Skeletal muscle satellite cell (primary cell): ENCODE data around the gene NARF. TPM values are rescaled to one million over a fixed set of nuclear protein-coding genes. Genes with fewer than 3 reads are reported as not detected.
A peak's percentile ranks its signal among the peaks of the same experiment; 100 is the strongest.
"Not testable (repeated sequence)": the region's sequence is repeated elsewhere in the genome, so short reads cannot be mapped to it uniquely, and the experiment has no call there.

Source experiments
- H3K27me3 ChIP-seq: 2 replicates; pipeline ENCODE4 v1.7.0; 2013; ENCODE audit warnings: low read length; ENCODE audit not compliant: control insufficient read depth, insufficient read depth
- H3K36me3 ChIP-seq: 2 replicates; pipeline ENCODE4 v1.7.0; 2013; ENCODE audit warnings: mild to moderate bottlenecking, control low read depth, low read length; ENCODE audit not compliant: insufficient read depth
- H3K4me1 ChIP-seq: 2 replicates; pipeline ENCODE4 v1.7.0; 2013; ENCODE audit warnings: low read length; ENCODE audit not compliant: control insufficient read depth, insufficient read depth
- H3K4me2 ChIP-seq: 2 replicates; pipeline ENCODE4 v1.7.0; 2013; ENCODE audit warnings: mild to moderate bottlenecking, low read length
- H3K4me3 ChIP-seq: 2 replicates; pipeline ENCODE4 v1.7.0; 2013; ENCODE audit warnings: low read length
- H3K9ac ChIP-seq: 2 replicates; pipeline ENCODE4 v1.7.0; 2013; ENCODE audit warnings: mild to moderate bottlenecking, low read depth, low read length, moderate library complexity
- H3K9me3 ChIP-seq: replicated peaks from 2 replicates; pipeline ENCODE4 v1.7.0; 2013; ENCODE audit warnings: mild to moderate bottlenecking, control low read depth, low read length
- total RNA-seq: library from RNA; depleted of rRNA; stranded (reverse); fragments of >200 nt; gene quantifications from 2 replicates; pipeline ENCODE4 v1.2.3, GENCODE V29; 2012; rRNA removed

NARF gene
- total RNA-seq = 21.8 and 28.6 TPM in 2 replicates

- H3K36me3 ChIP-seq = peaks cover 15% of the 10 kb centered on the region
- peak within 1 kb of the TSS; percentile 93 for H3K4me3 ChIP-seq
- H3K4me1 ChIP-seq = peaks cover 12% of the 10 kb centered on the region
- H3K27me3 ChIP-seq = no peaks in the 10 kb centered on the region
- H3K4me2 ChIP-seq = peak within 1 kb of the TSS; percentile 88
- peak within 1 kb of the TSS; percentile 99 for H3K9ac ChIP-seq
- no peaks in the 10 kb centered on the region for H3K9me3 ChIP-seq
Measured at GRCh38 chr17:82458179-82458884, at the start of gene NARF. NARF (plus strand) TSS chr17:82458741; CDS start chr17:82458804, 63 bp downstream.

DNA sequence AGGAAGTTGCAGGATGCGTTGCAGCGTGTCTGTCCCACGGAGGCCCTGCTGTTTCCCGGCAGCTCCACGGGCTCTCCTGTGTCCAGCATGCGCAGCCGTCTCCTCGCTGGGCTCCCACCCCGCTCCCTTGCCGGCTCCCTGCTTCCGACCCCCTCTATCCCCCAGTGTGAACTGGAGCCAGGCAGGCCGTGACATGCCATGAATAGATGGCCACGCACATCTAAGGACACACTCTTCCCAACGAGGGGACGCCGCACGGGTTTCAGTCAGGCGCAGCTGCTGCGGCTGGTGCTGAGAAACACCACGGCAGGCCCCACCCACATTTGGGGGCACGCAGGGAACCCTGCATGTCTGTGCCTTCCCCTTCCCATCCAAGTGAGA, 49.6 kb upstream of the NARF start:
- H3K9me3 ChIP-seq = no peaks in the 10 kb centered on the region
- H3K4me3 ChIP-seq = no peak overlapping the region
- H3K36me3 ChIP-seq = peaks cover 5% of the 10 kb centered on the region
- peaks cover 26% of the 10 kb centered on the region for H3K4me1 ChIP-seq
- H3K27me3 ChIP-seq = no peaks in the 10 kb centered on the region
- no peak overlapping the region for H3K4me2 ChIP-seq
- H3K9ac ChIP-seq = no peak overlapping the region

- Histone ChIP-seq H3K4me1 (peaks cover 26% of the 10 kb centered on the region), H3K9me3 (no peaks in the 10 kb centered on the region), H3K4me2 (no peak overlapping the region)
Measured at GRCh38 chr17:82410014-82410716, 48.4 kb upstream of the NARF start.

DNA sequence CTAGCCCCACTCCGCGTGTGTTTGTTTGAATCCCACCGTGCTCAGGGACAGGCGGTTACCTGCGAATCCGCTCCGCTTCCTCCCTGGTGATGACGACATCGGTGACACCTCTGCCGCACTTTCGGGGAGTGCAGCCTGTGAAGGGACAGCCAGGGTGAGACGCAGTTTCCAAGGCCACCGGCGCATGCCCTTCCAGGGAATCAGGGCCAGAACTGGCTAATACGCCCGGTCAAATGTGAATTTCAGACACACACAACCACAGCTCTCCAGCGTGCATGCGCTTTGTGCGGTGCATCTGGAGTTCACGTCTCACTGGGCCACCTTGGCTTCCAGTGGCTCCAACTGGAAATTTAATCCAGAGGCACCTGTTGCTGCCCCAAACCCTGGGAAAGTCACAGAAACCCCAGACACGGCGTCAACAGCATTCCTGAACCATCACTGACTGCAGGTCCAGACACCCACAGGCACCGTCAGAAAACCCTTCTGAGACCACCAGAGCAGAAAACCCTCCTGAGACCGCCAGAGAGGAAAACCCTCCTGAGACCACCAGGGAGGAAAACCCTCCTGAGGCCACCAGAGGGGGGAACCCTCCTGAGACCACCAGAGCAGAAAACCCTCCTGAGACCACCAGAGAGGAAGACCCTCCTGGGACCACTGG, 47.0 kb upstream of the NARF start:
- Histone ChIP-seq H3K9me3 (no peaks in the 10 kb centered on the region), H3K4me2 (no peak overlapping the region), H3K4me3 (no peak overlapping the region), H3K9ac (no peak overlapping the region), H3K27me3 (no peaks in the 10 kb centered on the region), H3K36me3 (no peaks in the 10 kb centered on the region), H3K4me1 (peaks cover 25% of the 10 kb centered on the region)

More at GRCh38 chr17:82410014-82410716, 48.4 kb upstream of the NARF start:
- Histone ChIP-seq H3K27me3 (no peaks in the 10 kb centered on the region), H3K4me3 (no peak overlapping the region), H3K9ac (no peak overlapping the region), H3K36me3 (peaks cover 2% of the 10 kb centered on the region)

DNA sequence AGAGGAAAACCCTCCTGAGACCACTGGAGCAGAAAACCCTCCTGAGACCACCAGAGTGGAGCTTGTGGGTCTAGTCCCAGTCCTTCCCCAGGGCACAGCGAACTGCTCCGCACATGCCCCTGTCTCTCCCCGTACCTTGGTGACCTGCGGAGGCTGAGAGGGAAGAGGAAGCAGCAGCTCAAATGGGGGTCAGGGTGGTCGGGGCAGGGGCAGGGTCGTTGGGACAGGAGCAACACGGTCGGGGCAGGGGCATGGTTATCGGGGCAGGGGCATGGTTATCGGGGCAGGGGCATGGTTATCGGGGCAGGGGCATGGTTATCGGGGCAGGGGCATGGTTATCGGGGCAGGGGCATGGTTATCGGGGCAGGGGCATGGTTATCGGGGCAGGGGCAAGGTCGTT, 46.5 kb upstream of the NARF start:
- H3K9me3 ChIP-seq, H3K4me3 ChIP-seq, H3K36me3 ChIP-seq, H3K4me2 ChIP-seq, H3K27me3 ChIP-seq, H3K9ac ChIP-seq: not testable (repeated sequence)
- peaks cover 19% of the 10 kb centered on the region for H3K4me1 ChIP-seq

DNA sequence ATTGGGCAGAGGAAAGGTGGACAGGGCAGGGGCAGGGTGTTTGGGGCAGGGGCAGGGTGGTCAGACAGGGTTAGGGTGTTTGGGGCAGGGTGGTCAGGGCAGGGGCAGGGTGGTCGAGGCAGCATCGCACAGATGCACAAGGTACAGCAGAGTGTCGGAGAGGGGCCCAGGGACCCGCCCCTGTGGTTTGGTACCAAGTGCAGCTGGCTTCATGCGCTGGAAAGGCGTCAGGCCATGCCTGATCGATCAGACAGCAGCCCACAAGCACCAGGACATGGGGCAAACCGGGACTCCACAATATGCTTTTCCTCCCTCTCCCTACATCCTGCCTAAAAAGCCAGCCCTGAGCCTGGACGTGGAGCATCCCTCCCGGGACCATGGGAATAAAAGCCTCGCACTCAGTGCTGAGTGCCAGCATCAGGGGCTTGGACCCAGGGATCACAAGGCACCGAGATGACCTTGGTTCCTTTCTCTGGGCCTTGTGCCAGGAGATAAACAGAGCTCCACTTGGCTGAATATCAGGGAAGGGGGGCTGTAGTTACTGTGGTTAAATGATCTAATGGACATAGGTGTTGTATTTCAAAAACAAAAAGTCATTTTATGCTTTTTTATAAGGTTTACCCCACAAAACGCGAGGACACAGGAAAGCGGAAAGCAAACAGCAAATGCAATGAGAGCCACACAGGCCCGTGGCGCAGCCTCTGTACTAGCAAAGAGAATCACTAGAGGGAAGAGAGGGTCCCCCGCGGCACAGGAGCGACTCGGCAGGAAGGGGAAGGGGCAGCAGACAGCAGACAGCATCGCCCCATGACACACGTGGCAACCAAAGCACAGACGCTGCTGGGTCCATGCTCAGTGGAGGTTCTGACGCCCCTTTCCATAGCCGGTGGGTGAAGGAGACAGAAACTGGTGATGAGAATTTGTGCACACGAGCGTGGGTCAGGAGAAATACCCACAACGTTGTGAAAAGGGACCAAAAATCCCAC, 45.7 kb upstream of the NARF start:
- Histone ChIP-seq H3K9me3 (no peaks in the 10 kb centered on the region), H3K4me3 (no peak overlapping the region)

GRCh38 chr17:82414548-82415281, 43.8 kb upstream of the NARF start:
- Histone ChIP-seq H3K4me1 (peaks cover 5% of the 10 kb centered on the region), H3K36me3 (no peaks in the 10 kb centered on the region), H3K9me3 (no peaks in the 10 kb centered on the region), H3K4me3 (no peak overlapping the region), H3K27me3 (no peaks in the 10 kb centered on the region), H3K4me2 (peak overlapping the region; percentile 76), H3K9ac (no peak overlapping the region)

More for the DNA sequence above, 45.7 kb upstream of the NARF start:
- H3K9ac ChIP-seq = no peak overlapping the region
- no peaks in the 10 kb centered on the region for H3K36me3 ChIP-seq
- H3K27me3 ChIP-seq = no peaks in the 10 kb centered on the region
- peaks cover 15% of the 10 kb centered on the region for H3K4me1 ChIP-seq
- H3K4me2 ChIP-seq = no peak overlapping the region

GRCh38 chr17:82415336-82415735, 43.2 kb upstream of the NARF start:
- Histone ChIP-seq H3K4me1 (peaks cover 5% of the 10 kb centered on the region), H3K9me3 (no peaks in the 10 kb centered on the region), H3K27me3 (no peaks in the 10 kb centered on the region), H3K36me3 (no peaks in the 10 kb centered on the region), H3K9ac (no peak overlapping the region), H3K4me3 (no peak overlapping the region), H3K4me2 (no peak overlapping the region)

GRCh38 chr17:82415786-82416185, 42.8 kb upstream of the NARF start:
- H3K9ac ChIP-seq = no peak overlapping the region
- no peak overlapping the region for H3K4me3 ChIP-seq
- H3K36me3 ChIP-seq = no peaks in the 10 kb centered on the region
- no peak overlapping the region for H3K4me2 ChIP-seq
- no peaks in the 10 kb centered on the region for H3K9me3 ChIP-seq
- H3K4me1 ChIP-seq = peaks cover 5% of the 10 kb centered on the region
- no peaks in the 10 kb centered on the region for H3K27me3 ChIP-seq

- Histone ChIP-seq H3K9me3 (no peaks in the 10 kb centered on the region), H3K4me1 (peaks cover 5% of the 10 kb centered on the region), H3K4me3 (no peak overlapping the region), H3K27me3 (no peaks in the 10 kb centered on the region), H3K4me2 (no peak overlapping the region), H3K9ac (no peak overlapping the region), H3K36me3 (no peaks in the 10 kb centered on the region)
Measured at GRCh38 chr17:82416264-82416663, 42.3 kb upstream of the NARF start.
